D721Med (cell line): ENCODE measurements around the gene CYP27A1.

Experiments used
- DNase-seq: peaks from one replicate; pipeline ENCODE4 v3.0.0; 2011; ENCODE audit warnings: low spot score; ENCODE audit not compliant: insufficient read length
- FAIRE-seq: peaks from 2 replicates; lab custom pipeline; 2011; peaks lifted over from hg19 to GRCh38; lab: Jason Lieb, UNC
- TF ChIP-seq, protein P1 (sequence below): IDR thresholded peaks from 2 replicates; pipeline ENCODE4 v1.5.1; 2012; ENCODE audit warnings: mild to moderate bottlenecking, control low read depth; ENCODE audit not compliant: insufficient read depth; ENCODE audit errors: missing control alignments

The CYP27A1 gene

DNA sequence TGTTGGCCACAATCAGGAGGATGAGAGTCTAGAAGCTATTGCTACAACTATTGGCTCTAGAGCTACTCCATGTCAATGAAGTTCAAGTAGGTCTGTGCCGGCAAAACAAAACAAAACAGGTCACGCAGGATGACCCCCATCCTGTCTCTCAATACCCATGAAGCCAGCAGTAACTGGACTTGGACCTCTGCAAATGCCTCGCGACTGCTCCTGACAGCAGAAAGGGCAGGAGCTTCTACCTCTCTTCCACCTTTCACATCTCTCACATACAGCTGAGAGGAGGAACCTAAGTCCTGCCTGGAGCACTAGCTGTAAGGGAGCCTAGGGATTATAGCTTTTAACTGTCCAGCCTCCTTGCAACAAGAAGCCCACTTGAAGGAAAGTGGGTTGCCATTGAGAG is 33.7 kb downstream of the CYP27A1 start:
- TF ChIP-seq, protein P1, sequence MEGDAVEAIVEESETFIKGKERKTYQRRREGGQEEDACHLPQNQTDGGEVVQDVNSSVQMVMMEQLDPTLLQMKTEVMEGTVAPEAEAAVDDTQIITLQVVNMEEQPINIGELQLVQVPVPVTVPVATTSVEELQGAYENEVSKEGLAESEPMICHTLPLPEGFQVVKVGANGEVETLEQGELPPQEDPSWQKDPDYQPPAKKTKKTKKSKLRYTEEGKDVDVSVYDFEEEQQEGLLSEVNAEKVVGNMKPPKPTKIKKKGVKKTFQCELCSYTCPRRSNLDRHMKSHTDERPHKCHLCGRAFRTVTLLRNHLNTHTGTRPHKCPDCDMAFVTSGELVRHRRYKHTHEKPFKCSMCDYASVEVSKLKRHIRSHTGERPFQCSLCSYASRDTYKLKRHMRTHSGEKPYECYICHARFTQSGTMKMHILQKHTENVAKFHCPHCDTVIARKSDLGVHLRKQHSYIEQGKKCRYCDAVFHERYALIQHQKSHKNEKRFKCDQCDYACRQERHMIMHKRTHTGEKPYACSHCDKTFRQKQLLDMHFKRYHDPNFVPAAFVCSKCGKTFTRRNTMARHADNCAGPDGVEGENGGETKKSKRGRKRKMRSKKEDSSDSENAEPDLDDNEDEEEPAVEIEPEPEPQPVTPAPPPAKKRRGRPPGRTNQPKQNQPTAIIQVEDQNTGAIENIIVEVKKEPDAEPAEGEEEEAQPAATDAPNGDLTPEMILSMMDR, result no peak
- FAIRE-seq, result no peak
- DNase-seq, result no peak

DNA sequence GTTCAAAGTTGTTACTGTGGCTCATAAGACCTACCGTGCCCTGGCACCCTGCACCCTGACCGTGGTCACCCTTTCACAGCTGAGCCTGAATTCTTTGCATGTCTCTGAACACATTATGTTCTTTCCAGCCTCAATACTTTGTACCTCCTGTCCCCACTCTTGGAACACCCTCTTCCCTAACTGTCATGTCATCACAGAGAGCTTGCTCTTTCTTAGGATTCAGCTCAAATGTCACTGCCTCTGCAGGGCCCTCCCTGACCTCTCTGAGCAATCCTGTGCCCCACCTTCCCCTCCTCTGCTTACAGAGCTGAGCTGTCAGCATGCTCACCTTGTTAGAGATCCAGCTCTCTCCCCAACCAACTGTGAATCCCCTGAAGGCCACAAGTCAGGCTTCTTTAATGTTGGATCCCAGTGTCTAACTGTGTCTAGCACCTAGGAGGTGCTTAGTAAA is 34.6 kb downstream of the CYP27A1 start:
- TF ChIP-seq, protein P1, result no peak
- DNase-seq, result no peak
- FAIRE-seq, result no peak

DNA sequence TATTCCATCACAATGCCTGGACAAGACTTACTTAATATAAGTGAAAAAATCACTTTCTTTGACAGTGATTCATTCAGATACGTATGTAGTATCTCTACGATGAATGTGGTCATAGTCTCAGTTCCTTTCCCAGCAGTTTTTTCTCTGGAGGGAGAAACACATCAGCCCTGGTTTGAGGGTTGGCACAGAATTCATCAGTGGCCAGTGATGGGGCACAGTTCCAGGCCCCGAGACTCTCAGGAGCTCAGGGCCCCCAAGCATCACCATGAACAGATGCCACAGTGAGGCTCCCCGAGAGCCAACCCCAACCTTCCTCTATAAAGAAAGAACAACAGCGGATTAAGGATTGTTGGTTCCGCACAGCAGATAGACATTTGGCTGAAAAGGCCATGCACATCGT is 37.1 kb downstream of the CYP27A1 start:
- DNase-seq (no peak), FAIRE-seq (no peak)
- TF ChIP-seq, protein P1, result no peak

DNA sequence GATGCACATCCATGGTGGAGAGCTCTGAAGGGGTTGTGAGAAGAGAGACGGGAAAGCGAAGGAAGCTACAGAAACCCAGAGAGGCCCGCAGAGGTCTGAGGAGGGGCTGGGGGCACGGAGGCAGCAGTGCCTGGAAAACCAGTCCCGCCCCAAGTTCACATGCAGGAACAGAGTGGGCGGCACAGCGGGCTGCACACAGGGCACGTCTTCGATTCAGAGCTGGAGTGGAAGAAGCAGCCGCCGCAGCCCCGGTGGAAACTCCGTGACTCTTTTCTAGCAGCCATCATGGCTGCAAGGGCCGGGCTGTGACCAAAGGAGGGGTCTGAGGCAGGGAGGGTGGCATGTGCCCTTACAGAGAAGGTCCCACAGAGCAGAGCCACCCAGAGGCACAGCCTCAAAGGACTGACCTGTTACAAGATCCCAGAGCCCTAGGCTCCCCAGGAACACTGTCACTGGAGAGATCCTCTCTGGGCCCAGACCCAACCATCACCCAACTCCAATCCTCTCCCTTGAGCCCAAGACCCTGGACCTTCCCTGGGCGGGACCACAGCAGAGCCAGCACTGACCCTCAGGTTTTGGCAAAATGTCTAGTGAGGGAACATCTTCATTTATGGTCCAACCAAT is 38.9 kb downstream of the CYP27A1 start:
- FAIRE-seq, result no peak
- DNase-seq, result no peak
- TF ChIP-seq, protein P1, result no peak

DNA sequence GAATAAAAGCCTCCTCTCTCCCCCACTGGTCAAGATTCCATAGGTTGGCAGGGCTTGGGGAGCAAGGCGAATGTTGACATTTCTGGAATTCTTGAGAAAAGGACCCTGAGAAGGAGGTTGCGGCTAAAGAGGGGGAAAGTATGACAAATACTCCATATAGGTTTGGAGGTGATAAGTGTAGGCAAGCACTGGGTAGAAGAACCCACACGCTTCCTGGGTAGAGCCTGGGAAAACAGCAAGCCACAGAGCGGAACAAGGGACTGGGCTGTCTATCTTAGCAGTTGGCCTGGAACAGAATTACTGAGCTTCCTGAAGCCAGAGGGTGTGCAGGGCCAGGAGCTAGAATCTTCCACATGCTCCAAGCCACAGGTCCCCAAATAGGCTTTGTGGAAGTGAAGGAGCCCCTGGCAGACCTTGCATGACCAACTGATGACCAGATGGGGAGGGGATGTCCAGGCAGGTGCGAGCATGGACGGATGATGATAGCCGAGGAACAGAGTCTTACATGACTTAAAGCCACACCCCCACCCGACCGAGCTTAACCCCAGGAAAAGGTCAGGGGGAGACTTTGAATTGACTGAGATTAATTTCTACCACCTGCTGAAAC is 39.8 kb downstream of the CYP27A1 start:
- no peak for DNase-seq
- TF ChIP-seq, protein P1, result no peak
- FAIRE-seq, result no peak

DNA sequence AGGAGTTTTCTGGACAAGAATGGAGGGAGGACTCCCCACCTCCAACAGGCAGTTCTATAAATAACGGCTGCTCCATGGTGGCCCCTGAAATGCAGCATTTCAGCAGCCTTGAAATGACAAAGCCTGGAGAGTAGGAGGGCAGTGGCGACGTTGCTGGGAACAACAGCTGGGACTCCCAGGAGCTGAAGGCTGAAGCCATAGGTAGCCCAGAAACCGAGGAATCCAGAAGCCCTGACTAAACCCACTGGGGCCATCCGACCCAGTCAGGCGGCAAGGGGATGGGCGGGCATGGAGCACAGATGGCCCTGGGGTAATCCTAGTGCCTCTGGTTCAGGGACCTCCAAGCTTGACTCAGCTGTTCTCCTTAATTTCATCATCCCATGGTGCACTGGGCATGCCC is 40.7 kb downstream of the CYP27A1 start:
- DNase-seq (no peak), FAIRE-seq (no peak)
- TF ChIP-seq, protein P1, result no peak
